RWPE2 (cell line): ENCODE data around the gene NAV2.

ENCODE experiments used
- ATAC-seq: fragments of 200-7000 bp; cut with Tn5 transposase; 3 replicates; pipeline ENCODE4 v1.9.1; 2021; ENCODE audit warnings: low read depth
- DNase-seq: peaks from one replicate; pipeline ENCODE4 v3.0.0-alpha.2; 2020; ENCODE audit warnings: low spot score
- H3K27ac ChIP-seq: fragments of 450-650 bp; 2 replicates; pipeline ENCODE4 v1.5.1; 2017; ENCODE audit warnings: mild to moderate bottlenecking; ENCODE audit not compliant: poor library complexity, severe bottlenecking
- H3K27me3 ChIP-seq: fragments of 250-450 bp; sonication (Bioruptor Pico); 2 replicates; pipeline ENCODE4 v1.5.1; 2021; ENCODE audit warnings: mild to moderate bottlenecking, moderate library complexity; ENCODE audit not compliant: insufficient read depth, poor library complexity, severe bottlenecking
- H3K36me3 ChIP-seq: fragments of 250-450 bp; sonication (Bioruptor Pico); 2 replicates; pipeline ENCODE4 v1.5.1; 2020; ENCODE audit warnings: low read depth, mild to moderate bottlenecking, moderate library complexity
- H3K4me1 ChIP-seq: fragments of 250-450 bp; sonication (Bioruptor Pico); 2 replicates; pipeline ENCODE4 v1.5.1; 2021; ENCODE audit warnings: mild to moderate bottlenecking, moderate library complexity; ENCODE audit not compliant: insufficient read depth, poor library complexity, severe bottlenecking
- H3K4me3 ChIP-seq: fragments of 250-450 bp; sonication (Bioruptor Pico); 2 replicates; pipeline ENCODE4 v1.5.1; 2021; ENCODE audit warnings: mild to moderate bottlenecking, moderate library complexity; ENCODE audit not compliant: severe bottlenecking
- H3K9me3 ChIP-seq: fragments of 250-450 bp; sonication (Bioruptor Pico); 2 replicates; pipeline ENCODE4 v1.5.1; 2021; ENCODE audit warnings: mild to moderate bottlenecking, moderate library complexity; ENCODE audit not compliant: severe bottlenecking
- CTCF ChIP-seq: fragments of 450-650 bp; IDR thresholded peaks from one replicate; pipeline ENCODE4 v1.5.1; 2017; ENCODE audit warnings: mild to moderate bottlenecking, moderate library complexity; ENCODE audit not compliant: poor library complexity, severe bottlenecking

Gene NAV2

GRCh38 chr11:19940831-19941230 is 228.2 kb downstream of the NAV2 start:
- Histone ChIP-seq H3K36me3 (no peaks in the 10 kb centered on the region), H3K27ac (no peak overlapping the region), H3K27me3 (no peaks in the 10 kb centered on the region), H3K9me3 (no peaks in the 10 kb centered on the region), H3K4me1 (no peaks in the 10 kb centered on the region), H3K4me3 (no peak overlapping the region)
- DNase-seq, result no peak
- ATAC-seq, result no peak
- no peak for TF ChIP-seq CTCF

GRCh38 chr11:19946681-19947080 is 234.0 kb downstream of the NAV2 start:
- H3K4me1 ChIP-seq, result no peaks in the 10 kb centered on the region
- DNase-seq (no peak), ATAC-seq (no peak)
- H3K27ac ChIP-seq, result no peak overlapping the region
- H3K4me3 ChIP-seq, result no peak overlapping the region
- no peak for TF ChIP-seq CTCF
- no peaks in the 10 kb centered on the region for H3K36me3 ChIP-seq
- H3K9me3 ChIP-seq, result no peaks in the 10 kb centered on the region
- H3K27me3 ChIP-seq, result no peaks in the 10 kb centered on the region

GRCh38 chr11:19947537-19948114 is 235.0 kb downstream of the NAV2 start:
- no peak overlapping the region for H3K27ac ChIP-seq
- ATAC-seq, result no peak
- no peaks in the 10 kb centered on the region for H3K4me1 ChIP-seq
- no peak for DNase-seq
- no peaks in the 10 kb centered on the region for H3K9me3 ChIP-seq
- no peak overlapping the region for H3K4me3 ChIP-seq
- no peak for TF ChIP-seq CTCF
- no peaks in the 10 kb centered on the region for H3K36me3 ChIP-seq
- H3K27me3 ChIP-seq, result no peaks in the 10 kb centered on the region

- H3K36me3 ChIP-seq, result no peaks in the 10 kb centered on the region
- H3K27me3 ChIP-seq, result no peaks in the 10 kb centered on the region
- no peaks in the 10 kb centered on the region for H3K9me3 ChIP-seq
- peaks cover 8% of the 10 kb centered on the region for H3K4me1 ChIP-seq
- no peak for ATAC-seq
- no peak for DNase-seq
- H3K4me3 ChIP-seq, result no peak overlapping the region
- no peak for TF ChIP-seq CTCF
- H3K27ac ChIP-seq, result no peak overlapping the region
These were observed 237.0 kb downstream of the NAV2 start for GRCh38 chr11:19949606-19950005.

- Histone ChIP-seq H3K4me1 (peaks cover 8% of the 10 kb centered on the region), H3K36me3 (no peaks in the 10 kb centered on the region), H3K9me3 (no peaks in the 10 kb centered on the region), H3K27ac (no peak overlapping the region), H3K4me3 (no peak overlapping the region), H3K27me3 (no peaks in the 10 kb centered on the region)
- DNase-seq (no peak), ATAC-seq (peak; percentile 44; the same call in 2 of the 3 replicates)
- TF ChIP-seq CTCF, result peak; percentile 84
These were observed 239.0 kb downstream of the NAV2 start for GRCh38 chr11:19951558-19952115.
